Natural killer cell (primary cell): ENCODE data around the gene PAK6. TPM values are rescaled to one million over a fixed set of nuclear protein-coding genes. Genes with fewer than 3 reads are reported as not detected.
A peak's percentile ranks its signal among the peaks of the same experiment; 100 is the strongest.

Experiments
- ATAC-seq, 3 donors: fragments of 150-1000 bp in 2 of 3; fragments of 200-7000 bp in 1 of 3; cut with Tn5 transposase; 1 replicate in 1 of 3; 2 replicates in 2 of 3; pipeline ENCODE4 v1.10.0; 2021; ENCODE audit warnings: mild to moderate bottlenecking in 2 of 3, moderate library complexity in 2 of 3
- DNase-seq, 2 donors: peaks; one replicate each; pipeline versions ENCODE4 v3.0.0 to v3.0.0-alpha.2; 2013 to 2021; ENCODE audit warnings: mixed read lengths in 1 of 2
- H3K27ac ChIP-seq: one replicate; pipeline ENCODE4 v1.5.1; 2013; ENCODE audit warnings: mild to moderate bottlenecking, low read length
- H3K27me3 ChIP-seq: one replicate; pipeline ENCODE4 v1.6.1; 2013; ENCODE audit warnings: low read length; ENCODE audit not compliant: control insufficient read depth, insufficient read depth
- H3K36me3 ChIP-seq: one replicate; pipeline ENCODE4 v1.6.1; 2013; ENCODE audit warnings: low read length; ENCODE audit not compliant: control insufficient read depth, insufficient read depth
- H3K4me1 ChIP-seq: one replicate; pipeline ENCODE4 v1.6.1; 2013; ENCODE audit warnings: low read length; ENCODE audit not compliant: control insufficient read depth, insufficient read depth
- H3K4me3 ChIP-seq: one replicate; pipeline ENCODE4 v1.5.1; 2013; ENCODE audit warnings: low read length
- H3K9me3 ChIP-seq: one replicate; pipeline ENCODE4 v1.6.1; 2013; ENCODE audit warnings: low read length; ENCODE audit not compliant: control insufficient read depth, insufficient read depth
- H3K27ac Mint-ChIP-seq, 2 donors: one replicate each; pipeline ENCODE4 v1.8.0; 2022; ENCODE audit warnings: mild to moderate bottlenecking in 2 of 2, mixed read lengths in 2 of 2, moderate library complexity in 1 of 2
- H3K27me3 Mint-ChIP-seq, 2 donors: one replicate each; pipeline ENCODE4 v1.8.0; 2022; ENCODE audit warnings: low read depth in 2 of 2, mixed read lengths in 2 of 2
- H3K36me3 Mint-ChIP-seq: one replicate; pipeline ENCODE4 v1.8.0; 2022; ENCODE audit warnings: mixed read lengths
- H3K4me1 Mint-ChIP-seq, 2 donors: one replicate each; pipeline ENCODE4 v1.8.0; 2022; ENCODE audit warnings: mixed read lengths in 2 of 2
- H3K4me3 Mint-ChIP-seq: one replicate; pipeline ENCODE4 v1.8.0; 2022; ENCODE audit warnings: mild to moderate bottlenecking, moderate library complexity, mixed read lengths
- H3K9me3 Mint-ChIP-seq, 2 donors: one replicate each; pipeline ENCODE4 v1.8.0; 2022; ENCODE audit warnings: mixed read lengths in 2 of 2
- CTCF ChIP-seq: fragments of 200-600 bp; IDR thresholded peaks from one replicate; pipeline ENCODE4 v1.8.0; 2022; ENCODE audit warnings: antibody characterized with exemption
- WGBS: methylation state at CpG from one replicate; pipeline ENCODE4 v1.1.7; 2013; ENCODE audit warnings: missing lambda C conversion rate; ENCODE audit not compliant: insufficient coverage; 5-methylcytosine and 5-hydroxymethylcytosine counted together
- intact Hi-C: fragments of 100-400 bp; cut with micrococcal nuclease; formaldehyde crosslinking; loops from one replicate; pipeline ENCODE4 v1.14.2; 2022
- total RNA-seq, 4 donors: library from RNA; stranded (reverse); fragments of 120-200 nt in 1 of 4; gene quantifications; one replicate each; pipeline versions ENCODE4 v1.2.3 to v1.2.4, GENCODE V29; 2013 to 2022

The PAK6 gene
- total RNA-seq, 3 donors from 2014 or later (not counting 1 experiment from before 2014, with no cell fraction given), result 7.6 to 10.9 (median 7.9) TPM

- DNase-seq (no peak), ATAC-seq (no peak)
- Histone ChIP-seq H3K27me3 (peaks cover 13% of the 10 kb centered on the region), H3K4me1 (peaks cover 11% of the 10 kb centered on the region), H3K27ac (no peak overlapping the region), H3K4me3 (no peak overlapping the region), H3K36me3 (no peaks in the 10 kb centered on the region), H3K9me3 (no peaks in the 10 kb centered on the region)
- Mint-ChIP-seq H3K4me1 (peaks cover under 1 to 6% of the 10 kb centered on the region in 2 donors), H3K27ac (no peak overlapping the region), H3K36me3 (no peaks in the 10 kb centered on the region), H3K27me3 (peaks cover 8 to 11% of the 10 kb centered on the region in 2 donors), H3K9me3 (no peaks in the 10 kb centered on the region), H3K4me3 (no peak overlapping the region)
- no peak for TF ChIP-seq CTCF
- intact Hi-C loops, result no loop called here
- WGBS, result 84% methylated on average over 7 of the region's 9 CpGs
Observed at GRCh38 chr15:40243126-40243810, 4.4 kb downstream of the PAK6 start.

GRCh38 chr15:40244961-40245523 is 6.2 kb downstream of the PAK6 start:
- Histone ChIP-seq H3K9me3 (no peaks in the 10 kb centered on the region), H3K36me3 (no peaks in the 10 kb centered on the region), H3K27me3 (peaks cover 3% of the 10 kb centered on the region), H3K27ac (no peak overlapping the region), H3K4me1 (no peaks in the 10 kb centered on the region), H3K4me3 (no peak overlapping the region)
- intact Hi-C loops, result no loop called here
- H3K27ac Mint-ChIP-seq, result no peak overlapping the region
- H3K9me3 Mint-ChIP-seq, result no peaks in the 10 kb centered on the region
- ATAC-seq, result no peak
- peaks cover 0 to 4% of the 10 kb centered on the region in 2 donors for H3K27me3 Mint-ChIP-seq
- H3K36me3 Mint-ChIP-seq, result no peaks in the 10 kb centered on the region
- no peak for TF ChIP-seq CTCF
- no peak overlapping the region for H3K4me3 Mint-ChIP-seq
- 95% methylated on average over 5 of the region's 5 CpGs for WGBS
- peak in 1 of 2 donors; percentile 11 for DNase-seq
- H3K4me1 Mint-ChIP-seq, result no peaks in the 10 kb centered on the region

GRCh38 chr15:40245666-40246450 is 7.0 kb downstream of the PAK6 start:
- Mint-ChIP-seq H3K27ac (no peak overlapping the region), H3K4me1 (no peaks in the 10 kb centered on the region), H3K9me3 (no peaks in the 10 kb centered on the region), H3K27me3 (peaks cover 3 to 4% of the 10 kb centered on the region in 2 donors), H3K4me3 (no peak overlapping the region), H3K36me3 (no peaks in the 10 kb centered on the region)
- no peak for TF ChIP-seq CTCF
- no peak overlapping the region for H3K4me3 ChIP-seq
- no peak for DNase-seq
- no peak for ATAC-seq
- H3K9me3 ChIP-seq, result no peaks in the 10 kb centered on the region
- no peaks in the 10 kb centered on the region for H3K36me3 ChIP-seq
- H3K4me1 ChIP-seq, result no peaks in the 10 kb centered on the region
- H3K27ac ChIP-seq, result no peak overlapping the region
- intact Hi-C loops, result no loop called here
- no peaks in the 10 kb centered on the region for H3K27me3 ChIP-seq
- 77% methylated on average over 8 of the region's 9 CpGs for WGBS
